Activated T-helper 9 cell treated with anti-CD3 and anti-CD28 coated beads, Interleukin-2, amount 50 U/mL, for 16 hours (primary cell): ENCODE measurements around the gene LRRK1.

Source experiments
- DNase-seq: peaks from one replicate; pipeline ENCODE4 v3.0.0-alpha.2; 2020; ENCODE audit warnings: low read depth

Gene LRRK1

GRCh38 chr15:101056366-101057334 lies 137.5 kb downstream of the LRRK1 start:
- DNase-seq: no peak

GRCh38 chr15:101057841-101058407 lies 138.8 kb downstream of the LRRK1 start:
- DNase-seq: no peak

- DNase-seq: no peak
Observed at GRCh38 chr15:101058735-101059134, 139.6 kb downstream of the LRRK1 start.

- DNase-seq: no peak
Observed at GRCh38 chr15:101059381-101060341, 140.5 kb downstream of the LRRK1 start.

GRCh38 chr15:101060576-101061551 lies 141.7 kb downstream of the LRRK1 start:
- DNase-seq: no peak

GRCh38 chr15:101062063-101062462 lies 142.9 kb downstream of the LRRK1 start:
- DNase-seq: no peak

GRCh38 chr15:101062471-101063171 lies 143.5 kb downstream of the LRRK1 start:
- no peak for DNase-seq

- no peak for DNase-seq
Observed at GRCh38 chr15:101063212-101063611, 144.1 kb downstream of the LRRK1 start.

GRCh38 chr15:101063891-101064794 lies 145.0 kb downstream of the LRRK1 start:
- no peak for DNase-seq

GRCh38 chr15:101064795-101065569 lies 145.8 kb downstream of the LRRK1 start:
- no peak for DNase-seq

GRCh38 chr15:101065570-101066221 lies 146.5 kb downstream of the LRRK1 start:
- no peak for DNase-seq

GRCh38 chr15:101066501-101067408 lies 147.6 kb downstream of the LRRK1 start:
- no peak for DNase-seq

- DNase-seq: no peak
Observed at GRCh38 chr15:101067660-101068522, 148.7 kb downstream of the LRRK1 start.

GRCh38 chr15:101068523-101068960 lies 149.4 kb downstream of the LRRK1 start:
- no peak for DNase-seq

GRCh38 chr15:101068961-101069653 lies 149.9 kb downstream of the LRRK1 start:
- DNase-seq: no peak
